Uterine smooth muscle cell (primary cell): Measurements from ENCODE around the gene LACRT. TPM values are rescaled to one million over a fixed set of nuclear protein-coding genes. Genes with fewer than 3 reads are reported as not detected.

ENCODE experiments used
- total RNA-seq: library from RNA; depleted of rRNA; stranded (reverse); fragments of >200 nt; gene quantifications from 2 replicates; pipeline ENCODE4 v1.2.3, GENCODE V29; 2014

Gene LACRT, protein sequence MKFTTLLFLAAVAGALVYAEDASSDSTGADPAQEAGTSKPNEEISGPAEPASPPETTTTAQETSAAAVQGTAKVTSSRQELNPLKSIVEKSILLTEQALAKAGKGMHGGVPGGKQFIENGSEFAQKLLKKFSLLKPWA
- not detected in 2 replicates for total RNA-seq

DNA sequence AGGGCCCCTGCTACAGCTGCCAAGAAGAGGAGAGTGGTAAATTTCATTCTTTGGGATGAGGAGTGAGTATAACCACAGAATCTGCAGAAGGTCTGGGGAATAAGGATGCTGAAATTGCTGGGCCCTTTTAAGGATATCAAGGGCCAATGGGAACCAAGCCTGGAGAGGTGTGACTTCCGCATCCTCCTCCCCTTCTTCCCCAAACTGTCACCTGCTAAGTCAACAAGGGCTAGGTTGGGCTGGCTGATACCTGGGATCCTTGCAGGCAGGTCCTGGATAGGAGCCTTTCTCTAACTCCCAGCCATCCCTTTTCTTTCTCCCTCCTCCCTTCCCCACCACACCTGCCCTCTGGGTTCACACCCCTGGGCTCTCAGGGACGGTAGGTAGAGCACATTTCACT lies at the start of gene LACRT:
TSS of gene LACRT (minus strand) at position 101 of the 400 bp plus-strand sequence. CDS start at position 47, 54 bp downstream.

DNA sequence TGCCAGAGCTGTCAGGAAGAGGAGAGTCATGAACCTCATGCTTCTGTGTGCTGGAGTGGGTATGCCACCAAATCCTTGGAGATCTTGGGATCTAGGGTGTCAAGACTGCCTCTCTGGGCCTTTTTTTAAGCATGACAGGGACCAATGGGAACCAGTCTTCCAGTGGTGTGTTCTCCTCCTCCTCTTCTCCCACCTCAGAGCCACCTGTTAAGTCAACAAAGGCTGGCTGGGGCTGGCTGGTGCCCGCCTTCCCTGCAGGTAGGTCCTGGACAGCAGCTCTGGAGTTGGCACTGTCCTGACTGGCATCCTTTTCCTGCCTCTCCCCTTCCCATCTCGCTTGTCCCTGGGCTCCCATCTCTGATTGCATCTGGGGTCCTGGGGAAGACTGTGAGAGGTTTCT lies 13.6 kb upstream of the LACRT start, which contains the start of gene DCD:
TSS of gene DCD (minus strand) at position 101 of the 400 bp plus-strand sequence. CDS start at position 39, 62 bp downstream.

DNA sequence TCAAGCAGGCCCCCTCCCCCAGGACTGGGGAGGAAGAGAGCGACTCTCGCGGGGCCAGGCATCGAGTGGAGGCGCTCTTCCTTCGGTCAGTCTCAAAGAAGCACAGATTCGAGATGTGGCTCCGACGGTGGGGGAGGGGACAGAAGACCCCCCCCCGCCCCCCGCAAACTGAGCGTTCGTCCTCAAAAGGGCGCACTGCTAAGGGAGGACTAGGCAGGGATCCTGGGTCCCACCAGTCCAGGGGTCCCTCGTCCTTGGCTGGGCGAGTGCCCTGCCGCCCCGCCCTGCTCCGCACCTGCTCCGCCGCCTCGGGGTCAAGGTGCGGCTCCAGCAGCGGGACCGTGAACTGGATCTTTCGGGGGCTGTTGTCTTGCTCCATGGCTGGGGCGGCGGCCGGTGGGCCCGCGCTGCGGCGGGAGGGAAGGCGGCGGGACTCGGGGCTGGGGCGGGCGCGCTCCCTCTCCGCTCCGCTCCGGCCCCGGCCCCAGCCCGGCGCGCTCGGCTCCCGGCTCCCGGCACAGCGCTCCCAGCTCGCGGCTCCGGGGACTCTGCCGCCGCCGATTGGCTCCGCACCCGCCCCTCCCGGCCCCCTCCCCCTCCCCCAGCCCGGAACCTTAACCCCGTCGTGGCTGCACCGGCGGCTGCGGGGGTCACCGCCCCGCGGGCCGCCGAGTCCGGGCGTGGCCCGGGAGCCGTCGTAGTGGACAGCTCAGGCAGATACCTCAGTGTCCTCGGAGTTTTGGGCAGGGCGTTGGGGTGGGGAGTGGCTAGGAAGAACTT lies 46.4 kb downstream of the LACRT start, which contains the start of gene PPP1R1A:
TSS of gene PPP1R1A (minus strand) at position 550 of the 780 bp plus-strand sequence. CDS start at position 379, 171 bp downstream.

Other genes with a start within 250 kb of the LACRT start
- 433 and 458 TPM in 2 replicates for gene ITGA5, start 215.6 kb downstream of the LACRT start, total RNA-seq
- not detected in 2 replicates for gene GTSF1, start 161.3 kb downstream of the LACRT start, total RNA-seq
- under 0.01 and 0.22 TPM in 2 replicates for gene NCKAP1L, start 137.1 kb downstream of the LACRT start, total RNA-seq
- gene PDE1B, start 85.3 kb downstream of the LACRT start, total RNA-seq: under 0.01 and 0.11 TPM in 2 replicates
- gene PPP1R1A, start 46.2 kb downstream of the LACRT start, total RNA-seq: not detected in 2 replicates
- gene DCD, start 13.5 kb upstream of the LACRT start, total RNA-seq: not detected in 2 replicates
- not detected in 2 replicates for gene MUCL1, start 219.6 kb upstream of the LACRT start, total RNA-seq